Activated CD4-positive, alpha-beta T cell treated with anti-CD3 and anti-CD28 coated beads, Interleukin-2, amount 50 U/mL, for 1 hour (primary cell): ENCODE results near the gene APC2.
"Not testable (repeated sequence)": the region's sequence is repeated elsewhere in the genome, so short reads cannot be mapped to it uniquely, and the experiment has no call there.

Experiments used
- DNase-seq: peaks from one replicate; pipeline ENCODE4 v3.0.0-alpha.2; 2020

Gene APC2

GRCh38 chr19:1514295-1514661, 64.4 kb downstream of the APC2 start:
- no peak for DNase-seq

- no peak for DNase-seq
Measured at GRCh38 chr19:1514986-1515721, 65.2 kb downstream of the APC2 start.

GRCh38 chr19:1516395-1516753, 66.5 kb downstream of the APC2 start:
- no peak for DNase-seq

GRCh38 chr19:1518471-1518870, 68.5 kb downstream of the APC2 start:
- no peak for DNase-seq

- not testable (repeated sequence) for DNase-seq
Measured at GRCh38 chr19:1519802-1520201, 69.9 kb downstream of the APC2 start.

GRCh38 chr19:1520203-1520780, 70.4 kb downstream of the APC2 start:
- no peak for DNase-seq

GRCh38 chr19:1521636-1522035, 71.7 kb downstream of the APC2 start:
- no peak for DNase-seq

- DNase-seq, result no peak
Measured at GRCh38 chr19:1522061-1522460, 72.1 kb downstream of the APC2 start.

- no peak for DNase-seq
Measured at GRCh38 chr19:1522838-1523237, 72.9 kb downstream of the APC2 start.
